Upper lobe of left lung (tissue), 4 donors: ENCODE results near the gene DLX4.

Experiments
- EP300 ChIP-seq, 4 donors: sonication (generic); formaldehyde crosslinking; IDR thresholded peaks; one replicate each; pipeline ENCODE4 v1.5.1; 2017; ENCODE audit warnings: antibody characterized with exemption in 4 of 4, control low read depth in 2 of 4
- POLR2AphosphoS5 ChIP-seq, 2 donors: sonication (generic); formaldehyde crosslinking; IDR thresholded peaks; one replicate each; pipeline ENCODE4 v1.5.1; 2017; ENCODE audit warnings: antibody characterized with exemption in 2 of 2
- TF ChIP-seq, protein P1 (sequence below), 6 experiments: fragments of 450-650 bp in 4 of 6; fragments of 200-600 bp in 2 of 6; sonication (generic) in 2 of 6; IDR thresholded peaks; one replicate each; pipeline ENCODE4 v1.5.1; 2016 to 2019; ENCODE audit warnings: antibody characterized with exemption in 6 of 6

DNA sequence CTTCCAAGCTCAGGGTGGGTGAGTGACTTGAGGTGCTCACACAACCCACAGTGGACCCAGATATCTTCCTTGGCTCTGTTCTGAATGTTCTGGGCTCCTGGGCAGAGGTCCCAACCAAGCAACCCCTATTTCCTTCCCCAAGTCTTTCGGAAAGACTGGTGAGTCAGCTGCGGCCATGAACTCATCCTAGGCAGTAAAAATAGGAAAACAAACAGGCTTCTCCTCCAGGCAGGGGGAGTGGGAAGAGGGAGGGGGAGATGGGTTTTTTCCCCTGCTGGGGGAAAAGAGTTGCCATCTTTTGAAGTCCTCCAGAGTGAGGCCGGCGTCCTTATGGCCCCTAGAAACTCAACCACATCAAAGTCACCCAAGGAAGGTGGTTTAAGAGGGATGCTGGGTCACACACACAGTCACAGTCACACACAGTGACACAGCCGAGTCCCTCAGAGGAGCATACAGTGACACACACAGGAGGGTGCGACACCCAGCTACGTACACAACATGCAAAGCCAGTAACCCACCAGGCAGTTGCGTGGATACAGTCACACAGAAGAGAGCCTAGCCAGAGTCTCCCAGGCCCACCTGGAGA is 16.0 kb upstream of the DLX4 start:
- TF ChIP-seq, protein P1, sequence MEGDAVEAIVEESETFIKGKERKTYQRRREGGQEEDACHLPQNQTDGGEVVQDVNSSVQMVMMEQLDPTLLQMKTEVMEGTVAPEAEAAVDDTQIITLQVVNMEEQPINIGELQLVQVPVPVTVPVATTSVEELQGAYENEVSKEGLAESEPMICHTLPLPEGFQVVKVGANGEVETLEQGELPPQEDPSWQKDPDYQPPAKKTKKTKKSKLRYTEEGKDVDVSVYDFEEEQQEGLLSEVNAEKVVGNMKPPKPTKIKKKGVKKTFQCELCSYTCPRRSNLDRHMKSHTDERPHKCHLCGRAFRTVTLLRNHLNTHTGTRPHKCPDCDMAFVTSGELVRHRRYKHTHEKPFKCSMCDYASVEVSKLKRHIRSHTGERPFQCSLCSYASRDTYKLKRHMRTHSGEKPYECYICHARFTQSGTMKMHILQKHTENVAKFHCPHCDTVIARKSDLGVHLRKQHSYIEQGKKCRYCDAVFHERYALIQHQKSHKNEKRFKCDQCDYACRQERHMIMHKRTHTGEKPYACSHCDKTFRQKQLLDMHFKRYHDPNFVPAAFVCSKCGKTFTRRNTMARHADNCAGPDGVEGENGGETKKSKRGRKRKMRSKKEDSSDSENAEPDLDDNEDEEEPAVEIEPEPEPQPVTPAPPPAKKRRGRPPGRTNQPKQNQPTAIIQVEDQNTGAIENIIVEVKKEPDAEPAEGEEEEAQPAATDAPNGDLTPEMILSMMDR (IDR thresholded peaks at IDR 0.05) = no peak
- TF ChIP-seq EP300 (IDR thresholded peaks at IDR 0.05) = no peak
- TF ChIP-seq POLR2AphosphoS5 (IDR thresholded peaks at IDR 0.05) = no peak
